K562 (cell line): ENCODE results near the gene P2RX1. TPM values are rescaled to one million over a fixed set of nuclear protein-coding genes. Genes with fewer than 3 reads are reported as not detected.

ENCODE experiments used
- CBFA2T2 ChIP-seq: fragments of 450-650 bp; conservative IDR thresholded peaks from 2 replicates; pipeline ENCODE4 v1.6.1; 2017; ENCODE audit warnings: mild to moderate bottlenecking
- ETS1 ChIP-seq: conservative IDR thresholded peaks from 2 replicates; pipeline ENCODE4 v1.6.1; 2011; ENCODE audit warnings: low read depth, mild to moderate bottlenecking, low read length; ENCODE audit not compliant: control insufficient read depth
- ETV6 ChIP-seq, 3 experiments: fragments of 150-350 bp in 1 of 3; sonication (generic) in 1 of 3; formaldehyde crosslinking in 1 of 3; IDR thresholded peaks; 2 replicates each; pipeline versions ENCODE4 v1.6.1 to v1.8.0; 2014 to 2022; ENCODE audit warnings: borderline replicate concordance in 2 of 3, low read depth in 2 of 3, antibody characterized with exemption in 1 of 3, low read length in 1 of 3, mild to moderate bottlenecking in 1 of 3, missing genetic modification reagents in 1 of 3
- FOXM1 ChIP-seq, 2 experiments: fragments of 450-650 bp in 1 of 2; sonication (generic) in 1 of 2; formaldehyde crosslinking in 1 of 2; IDR thresholded peaks; 2 replicates each; pipeline versions ENCODE4 v1.6.1 to v1.9.0; 2017 to 2022; ENCODE audit warnings: low read depth in 2 of 2, mild to moderate bottlenecking in 2 of 2, missing genetic modification reagents in 1 of 2, moderate library complexity in 1 of 2
- NCOR1 ChIP-seq: fragments of 450-650 bp; IDR thresholded peaks from 2 replicates; pipeline ENCODE4 v1.6.1; 2016; ENCODE audit warnings: mild to moderate bottlenecking, moderate library complexity
- NFE2 ChIP-seq: IDR thresholded peaks from 2 replicates; pipeline ENCODE4 v1.6.1; 2014; ENCODE audit warnings: antibody characterized with exemption, low read depth
- PKNOX1 ChIP-seq: fragments of 450-650 bp; IDR thresholded peaks from 2 replicates; pipeline ENCODE4 v1.6.1; 2016
- RBFOX2 ChIP-seq: fragments of 200-400 bp; formaldehyde crosslinking; IDR thresholded peaks from 2 replicates; pipeline ENCODE4 v1.6.1; 2017; ENCODE audit warnings: low read depth, mild to moderate bottlenecking, low read length, moderate library complexity
- ZFP36 ChIP-seq: fragments of 150-350 bp; IDR thresholded peaks from 2 replicates; pipeline ENCODE4 v1.6.1; 2018; ENCODE audit warnings: low read length, low read depth; ENCODE audit not compliant: partially characterized antibody
- ZNF830 ChIP-seq: fragments of 250-450 bp; sonication (Bioruptor Pico); IDR thresholded peaks from 2 replicates; pipeline ENCODE4 v1.5.0; 2021; ENCODE audit warnings: mild to moderate bottlenecking
- polyA plus RNA-seq, 8 experiments: library from polyadenylated mRNA; depleted of rRNA in 4 of 8; stranded (reverse) in 5 of 8; unstranded in 3 of 8; fragments of >200 nt; fragmentation: Nextera tagmentation in 2 of 8; fragmentation: Illumina TruSeq in 1 of 8; extraction: Ambion mirVana in 2 of 8; extraction: Trizol in 1 of 8; gene quantifications; 2 replicates each; pipeline versions ENCODE4 v1.2.1 to v1.2.3, GENCODE V29; 2011 to 2014; ENCODE audit warnings: inconsistent platforms in 1 of 8, missing spikeins in 1 of 8
- total RNA-seq, 7 experiments: library from RNA; depleted of rRNA in 6 of 7; stranded (reverse); fragments of >200 nt in 6 of 7; fragmentation: Illumina TruSeq in 2 of 7; extraction: Trizol in 2 of 7; gene quantifications; 2 replicates each; pipeline versions ENCODE4 v1.2.1 to v1.2.3, GENCODE V29; 2011 to 2021; ENCODE audit warnings: low replicate concordance in 1 of 7
- TF ChIP-seq, protein P1 (sequence below): sonication (generic); formaldehyde crosslinking; IDR thresholded peaks from 2 replicates; pipeline ENCODE4 v1.8.0; 2022; ENCODE audit warnings: missing genetic modification reagents, mild to moderate bottlenecking, moderate library complexity, borderline replicate concordance
- TF ChIP-seq, protein P2 (sequence below): fragments of 450-650 bp; formaldehyde crosslinking; IDR thresholded peaks from 2 replicates; pipeline ENCODE4 v1.4.0; 2022; ENCODE audit warnings: mild to moderate bottlenecking, moderate library complexity

The P2RX1 gene
- total and polyA plus RNA-seq, 9 of the 15 experiments (the other 6 are each of a cell fraction or from before 2014, with no cell fraction given), result 0.27 to 20.3 (median 10.3) TPM

DNA sequence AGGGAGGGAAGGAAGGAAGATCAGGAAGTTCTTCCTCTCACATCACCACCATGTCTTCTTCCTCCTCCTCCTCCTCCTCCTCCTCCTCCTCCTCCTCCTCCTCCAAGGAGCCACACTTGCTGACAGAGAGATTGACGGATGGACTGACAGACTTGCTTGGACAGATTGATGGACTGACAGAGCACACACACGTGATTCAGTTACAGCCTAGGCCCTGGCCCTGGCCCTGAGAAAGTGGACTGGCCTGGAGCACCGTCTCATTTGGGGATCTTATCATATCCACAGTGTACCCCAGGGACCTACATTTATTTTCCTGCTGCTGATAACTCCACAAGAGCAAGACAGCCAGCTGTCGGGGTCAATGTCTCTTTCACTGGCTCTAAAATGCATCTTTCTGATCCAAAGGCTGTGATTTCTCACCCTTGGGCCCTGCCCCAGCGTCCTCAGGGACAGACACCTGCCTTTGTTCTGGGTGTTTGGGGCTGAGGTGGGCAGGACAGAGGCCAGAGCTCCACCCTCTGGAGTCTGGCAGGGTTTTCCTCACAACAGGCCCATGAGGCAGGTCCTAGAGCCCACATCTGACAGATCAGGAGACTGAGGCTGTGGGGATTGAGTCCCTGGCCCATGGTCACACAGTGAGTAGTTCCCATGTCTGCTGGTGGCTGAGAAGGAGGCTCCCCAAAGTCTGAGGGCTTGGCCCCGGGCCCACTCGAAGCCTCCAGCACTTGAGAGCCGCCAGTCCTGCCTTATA is 2.3 kb upstream of the P2RX1 start (continued):
- TF ChIP-seq ETS1, result no peak
- TF ChIP-seq FOXM1 (IDR thresholded peaks at IDR 0.05; ENCODE audit: low read depth), result no peak
- no peak for TF ChIP-seq FOXM1 (CRISPR knock-in tag; IDR thresholded peaks at IDR 0.05; ENCODE audit: low read depth)
- 0 out of 2 replicates have a peak, but pooled peaks have one; percentile 15 for TF ChIP-seq NCOR1
- no peak for TF ChIP-seq ZNF830
- TF ChIP-seq NFE2, result no peak
- TF ChIP-seq, protein P1, sequence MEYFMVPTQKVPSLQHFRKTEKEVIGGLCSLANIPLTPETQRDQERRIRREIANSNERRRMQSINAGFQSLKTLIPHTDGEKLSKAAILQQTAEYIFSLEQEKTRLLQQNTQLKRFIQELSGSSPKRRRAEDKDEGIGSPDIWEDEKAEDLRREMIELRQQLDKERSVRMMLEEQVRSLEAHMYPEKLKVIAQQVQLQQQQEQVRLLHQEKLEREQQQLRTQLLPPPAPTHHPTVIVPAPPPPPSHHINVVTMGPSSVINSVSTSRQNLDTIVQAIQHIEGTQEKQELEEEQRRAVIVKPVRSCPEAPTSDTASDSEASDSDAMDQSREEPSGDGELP, result peak; percentile 52; the same call in 1 of the 2 replicates
- peak; percentile 93 for TF ChIP-seq PKNOX1
- TF ChIP-seq ETV6 (IDR thresholded peaks at IDR 0.05; ENCODE audit: borderline replicate concordance in 1 of 2, low read depth in 2 of 2, low read length in 1 of 2), result peak; percentile 82 to 83; a peak in 1 of 4 replicates
- TF ChIP-seq ETV6 (CRISPR knock-in tag; IDR thresholded peaks at IDR 0.05; ENCODE audit: borderline replicate concordance), result no peak
- TF ChIP-seq, protein P2, sequence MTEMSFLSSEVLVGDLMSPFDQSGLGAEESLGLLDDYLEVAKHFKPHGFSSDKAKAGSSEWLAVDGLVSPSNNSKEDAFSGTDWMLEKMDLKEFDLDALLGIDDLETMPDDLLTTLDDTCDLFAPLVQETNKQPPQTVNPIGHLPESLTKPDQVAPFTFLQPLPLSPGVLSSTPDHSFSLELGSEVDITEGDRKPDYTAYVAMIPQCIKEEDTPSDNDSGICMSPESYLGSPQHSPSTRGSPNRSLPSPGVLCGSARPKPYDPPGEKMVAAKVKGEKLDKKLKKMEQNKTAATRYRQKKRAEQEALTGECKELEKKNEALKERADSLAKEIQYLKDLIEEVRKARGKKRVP, result no peak
- TF ChIP-seq RBFOX2, result no peak
- peak; percentile 25 for TF ChIP-seq CBFA2T2
- peak; percentile 36 for TF ChIP-seq ZFP36
